C4-2B (cell line): ENCODE data around the gene AFF1.

Source experiments
- H3K27ac ChIP-seq: fragments of 450-650 bp; 2 replicates; pipeline ENCODE4 v1.5.1; 2017
- CTCF ChIP-seq: fragments of 450-650 bp; conservative IDR thresholded peaks from 2 replicates; pipeline ENCODE4 v1.5.1; 2017; ENCODE audit warnings: mild to moderate bottlenecking
- ZFX ChIP-seq: fragments of 450-650 bp; IDR thresholded peaks from 2 replicates; pipeline ENCODE4 v1.6.1; 2017

The AFF1 gene

GRCh38 chr4:87188048-87188447 lies 253.2 kb downstream of the AFF1 start:
- H3K27ac ChIP-seq, result no peak overlapping the region
- TF ChIP-seq ZFX (no peak), CTCF (no peak)

GRCh38 chr4:87188932-87189331 lies 254.1 kb downstream of the AFF1 start:
- H3K27ac ChIP-seq, result no peak overlapping the region
- TF ChIP-seq CTCF (no peak), ZFX (no peak)
